COLO668 (cell line): ENCODE results near the gene IL15RA.
"Not testable (repeated sequence)": the region's sequence is repeated elsewhere in the genome, so short reads cannot be mapped to it uniquely, and the experiment has no call there.

Experiments
- DNase-seq: peaks from one replicate; lab custom pipeline; 2025; ENCODE audit not compliant: unreplicated experiment; lab: John Stamatoyannopoulos, UW

Gene IL15RA

GRCh38 chr10:5970527-5970926, 6.8 kb downstream of the IL15RA start:
- no peak for DNase-seq

GRCh38 chr10:5970066-5970465, 7.3 kb downstream of the IL15RA start:
- DNase-seq: no peak

- DNase-seq: peak; percentile 62
These were observed 8.5 kb downstream of the IL15RA start for GRCh38 chr10:5968681-5969453.

- DNase-seq: peak; percentile 11
These were observed 9.2 kb downstream of the IL15RA start for GRCh38 chr10:5968037-5968680.

- no peak for DNase-seq
These were observed 12.1 kb downstream of the IL15RA start for GRCh38 chr10:5965266-5965665.

GRCh38 chr10:5964736-5965135, 12.6 kb downstream of the IL15RA start:
- no peak for DNase-seq

GRCh38 chr10:5963591-5963990, 13.8 kb downstream of the IL15RA start:
- DNase-seq: no peak

- no peak for DNase-seq
These were observed 14.3 kb downstream of the IL15RA start for GRCh38 chr10:5963071-5963470.

- DNase-seq: not testable (repeated sequence)
These were observed 14.9 kb downstream of the IL15RA start for GRCh38 chr10:5962358-5962940.

GRCh38 chr10:5961405-5962100, 15.8 kb downstream of the IL15RA start:
- DNase-seq: no peak

- not testable (repeated sequence) for DNase-seq
These were observed 16.4 kb downstream of the IL15RA start for GRCh38 chr10:5960973-5961275.

GRCh38 chr10:5960070-5960972, 17.0 kb downstream of the IL15RA start:
- no peak for DNase-seq

- no peak for DNase-seq
These were observed 17.7 kb downstream of the IL15RA start for GRCh38 chr10:5959581-5960069.

GRCh38 chr10:5959142-5959541, 18.2 kb downstream of the IL15RA start:
- DNase-seq: no peak

- no peak for DNase-seq
These were observed 18.7 kb downstream of the IL15RA start for GRCh38 chr10:5958675-5959074.

- no peak for DNase-seq
These were observed 19.3 kb downstream of the IL15RA start for GRCh38 chr10:5958077-5958476.

- no peak for DNase-seq
These were observed 21.0 kb downstream of the IL15RA start for GRCh38 chr10:5956146-5956936.

- no peak for DNase-seq
These were observed 23.7 kb downstream of the IL15RA start for GRCh38 chr10:5953676-5954075.

- no peak for DNase-seq
These were observed 24.5 kb downstream of the IL15RA start for GRCh38 chr10:5952731-5953385.
